ENCODE measurements around the gene RIMBP2.
A peak's percentile ranks its signal among the peaks of the same experiment; 100 is the strongest.

RIMBP2 gene

GRCh38 chr12:130574402-130574801 is 141.7 kb downstream of the RIMBP2 start:
- Histone ChIP-seq H3K4me1 (ENCODE audit: control extremely low read depth in 1 of 4, control insufficient read depth in 4 of 4, insufficient read depth in 4 of 4, low read length in 3 of 4) (peaks cover 0 to 23% (median 2%) of the 10 kb centered on the region in 4 experiments), H3K4me3 (ENCODE audit: control insufficient read depth in 1 of 7, extremely low read depth in 1 of 7, insufficient read depth in 4 of 7, low read depth in 2 of 7, low read length in 6 of 7) (no peak overlapping the region), H3K9me3 (ENCODE audit: control extremely low read depth in 1 of 5, control insufficient read depth in 4 of 5, insufficient read depth in 2 of 5, low read depth in 1 of 5, low read length in 4 of 5) (peaks cover 0 to 5% (median 0%) of the 10 kb centered on the region in 5 experiments), H3K36me3 (ENCODE audit: control insufficient read depth in 4 of 4, insufficient read depth in 4 of 4, low read length in 3 of 4) (no peaks in the 10 kb centered on the region), H3K27ac (ENCODE audit: insufficient read depth in 1 of 2, low read depth in 1 of 2, low read length in 2 of 2, poor library complexity in 1 of 2, severe bottlenecking in 2 of 2) (no peak overlapping the region), H3K27me3 (replicated peaks in 2 of 5; ENCODE audit: control insufficient read depth in 4 of 5, insufficient read depth in 5 of 5, low read length in 4 of 5) (no peaks in the 10 kb centered on the region)
- ChIA-PET POLR2A (no interaction called here), CTCF (no interaction called here)
- WGBS (ENCODE audit: insufficient coverage): 80% methylated on average over 5 of the region's 6 CpGs
- DNase-seq: peak in 2 of 3 donors; percentile 48 to 59

- CTCF ChIA-PET: no interaction called here
- 100% methylated on average over 1 of the region's 7 CpGs for WGBS (ENCODE audit: insufficient coverage)
- DNase-seq: no peak
- Histone ChIP-seq H3K9me3 (ENCODE audit: control extremely low read depth in 1 of 5, control insufficient read depth in 4 of 5, insufficient read depth in 2 of 5, low read depth in 1 of 5, low read length in 4 of 5) (peaks cover 0 to 5% (median 0%) of the 10 kb centered on the region in 5 experiments), H3K36me3 (ENCODE audit: control insufficient read depth in 4 of 4, insufficient read depth in 4 of 4, low read length in 3 of 4) (no peaks in the 10 kb centered on the region), H3K4me1 (ENCODE audit: control extremely low read depth in 1 of 4, control insufficient read depth in 4 of 4, insufficient read depth in 4 of 4, low read length in 3 of 4) (peaks cover 0 to 25% (median 2%) of the 10 kb centered on the region in 4 experiments), H3K4me3 (ENCODE audit: control insufficient read depth in 1 of 7, extremely low read depth in 1 of 7, insufficient read depth in 4 of 7, low read depth in 2 of 7, low read length in 6 of 7) (no peak overlapping the region), H3K27me3 (replicated peaks in 2 of 5; ENCODE audit: control insufficient read depth in 4 of 5, insufficient read depth in 5 of 5, low read length in 4 of 5) (no peaks in the 10 kb centered on the region), H3K27ac (ENCODE audit: insufficient read depth in 1 of 2, low read depth in 1 of 2, low read length in 2 of 2, poor library complexity in 1 of 2, severe bottlenecking in 2 of 2) (no peak overlapping the region)
- POLR2A ChIA-PET: no interaction called here
These were observed 142.3 kb downstream of the RIMBP2 start for GRCh38 chr12:130573766-130574165.

GRCh38 chr12:130573235-130573634 is 142.9 kb downstream of the RIMBP2 start:
- no peak overlapping the region for H3K4me3 ChIP-seq (ENCODE audit: control insufficient read depth in 1 of 7, extremely low read depth in 1 of 7, insufficient read depth in 4 of 7, low read depth in 2 of 7, low read length in 6 of 7)
- WGBS (ENCODE audit: insufficient coverage): 90% methylated on average over 12 of the region's 14 CpGs
- H3K27me3 ChIP-seq (replicated peaks in 2 of 5; ENCODE audit: control insufficient read depth in 4 of 5, insufficient read depth in 5 of 5, low read length in 4 of 5): no peaks in the 10 kb centered on the region
- ChIA-PET CTCF (no interaction called here), POLR2A (no interaction called here)
- H3K4me1 ChIP-seq (ENCODE audit: control extremely low read depth in 1 of 4, control insufficient read depth in 4 of 4, insufficient read depth in 4 of 4, low read length in 3 of 4): peaks cover 0 to 25% (median 2%) of the 10 kb centered on the region in 4 experiments
- H3K9me3 ChIP-seq (ENCODE audit: control extremely low read depth in 1 of 5, control insufficient read depth in 4 of 5, insufficient read depth in 2 of 5, low read depth in 1 of 5, low read length in 4 of 5): peaks cover 0 to 4% (median 0%) of the 10 kb centered on the region in 5 experiments
- H3K36me3 ChIP-seq (ENCODE audit: control insufficient read depth in 4 of 4, insufficient read depth in 4 of 4, low read length in 3 of 4): no peaks in the 10 kb centered on the region
- DNase-seq: no peak
- H3K27ac ChIP-seq (ENCODE audit: insufficient read depth in 1 of 2, low read depth in 1 of 2, low read length in 2 of 2, poor library complexity in 1 of 2, severe bottlenecking in 2 of 2): no peak overlapping the region

- ChIA-PET POLR2A (no interaction called here), CTCF (no interaction called here)
- no peak overlapping the region for H3K4me3 ChIP-seq (ENCODE audit: control insufficient read depth in 1 of 7, extremely low read depth in 1 of 7, insufficient read depth in 4 of 7, low read depth in 2 of 7, low read length in 6 of 7)
- H3K4me1 ChIP-seq (ENCODE audit: control extremely low read depth in 1 of 4, control insufficient read depth in 4 of 4, insufficient read depth in 4 of 4, low read length in 3 of 4): peaks cover 0 to 25% (median 2%) of the 10 kb centered on the region in 4 experiments
- H3K36me3 ChIP-seq (ENCODE audit: control insufficient read depth in 4 of 4, insufficient read depth in 4 of 4, low read length in 3 of 4): no peaks in the 10 kb centered on the region
- no peaks in the 10 kb centered on the region for H3K27me3 ChIP-seq (replicated peaks in 2 of 5; ENCODE audit: control insufficient read depth in 4 of 5, insufficient read depth in 5 of 5, low read length in 4 of 5)
- DNase-seq: no peak
- H3K9me3 ChIP-seq (ENCODE audit: control extremely low read depth in 1 of 5, control insufficient read depth in 4 of 5, insufficient read depth in 2 of 5, low read depth in 1 of 5, low read length in 4 of 5): peaks cover 0 to 4% (median 0%) of the 10 kb centered on the region in 5 experiments
- WGBS (ENCODE audit: insufficient coverage): 95% methylated on average over 11 of the region's 11 CpGs
- no peak overlapping the region for H3K27ac ChIP-seq (ENCODE audit: insufficient read depth in 1 of 2, low read depth in 1 of 2, low read length in 2 of 2, poor library complexity in 1 of 2, severe bottlenecking in 2 of 2)
These were observed 143.5 kb downstream of the RIMBP2 start for GRCh38 chr12:130572553-130572952.

- H3K27me3 ChIP-seq (replicated peaks in 2 of 5; ENCODE audit: control insufficient read depth in 4 of 5, insufficient read depth in 5 of 5, low read length in 4 of 5): no peaks in the 10 kb centered on the region
- ChIA-PET POLR2A (interaction anchor here (0.6 kb wide), 1 partner anchor 36 kb away, joined by 3 read pairs; no protein-coding TSS in a partner anchor), CTCF (no interaction called here)
- 98% methylated on average over 7 of the region's 8 CpGs for WGBS (ENCODE audit: insufficient coverage)
- H3K4me1 ChIP-seq (ENCODE audit: control extremely low read depth in 1 of 4, control insufficient read depth in 4 of 4, insufficient read depth in 4 of 4, low read length in 3 of 4): peaks cover 0 to 25% (median 2%) of the 10 kb centered on the region in 4 experiments
- H3K4me3 ChIP-seq (ENCODE audit: control insufficient read depth in 1 of 7, extremely low read depth in 1 of 7, insufficient read depth in 4 of 7, low read depth in 2 of 7, low read length in 6 of 7): no peak overlapping the region
- no peak for DNase-seq
- H3K36me3 ChIP-seq (ENCODE audit: control insufficient read depth in 4 of 4, insufficient read depth in 4 of 4, low read length in 3 of 4): no peaks in the 10 kb centered on the region
- no peak overlapping the region for H3K27ac ChIP-seq (ENCODE audit: insufficient read depth in 1 of 2, low read depth in 1 of 2, low read length in 2 of 2, poor library complexity in 1 of 2, severe bottlenecking in 2 of 2)
- H3K9me3 ChIP-seq (ENCODE audit: control extremely low read depth in 1 of 5, control insufficient read depth in 4 of 5, insufficient read depth in 2 of 5, low read depth in 1 of 5, low read length in 4 of 5): peaks cover 0 to 4% (median 0%) of the 10 kb centered on the region in 5 experiments
These were observed 144.4 kb downstream of the RIMBP2 start for GRCh38 chr12:130571734-130572133.

GRCh38 chr12:130571089-130571488 is 145.0 kb downstream of the RIMBP2 start:
- 100% methylated on average over 1 of the region's 6 CpGs for WGBS (ENCODE audit: insufficient coverage)
- H3K4me3 ChIP-seq (ENCODE audit: control insufficient read depth in 1 of 7, extremely low read depth in 1 of 7, insufficient read depth in 4 of 7, low read depth in 2 of 7, low read length in 6 of 7): no peak overlapping the region
- H3K27me3 ChIP-seq (replicated peaks in 2 of 5; ENCODE audit: control insufficient read depth in 4 of 5, insufficient read depth in 5 of 5, low read length in 4 of 5): no peaks in the 10 kb centered on the region
- peaks cover 0 to 4% (median 4%) of the 10 kb centered on the region in 5 experiments for H3K9me3 ChIP-seq (ENCODE audit: control extremely low read depth in 1 of 5, control insufficient read depth in 4 of 5, insufficient read depth in 2 of 5, low read depth in 1 of 5, low read length in 4 of 5)
- ChIA-PET CTCF (no interaction called here), POLR2A (interaction anchor here (0.6 kb wide), 1 partner anchor 35 kb away, joined by 3 read pairs; no protein-coding TSS in a partner anchor)
- H3K27ac ChIP-seq (ENCODE audit: insufficient read depth in 1 of 2, low read depth in 1 of 2, low read length in 2 of 2, poor library complexity in 1 of 2, severe bottlenecking in 2 of 2): no peak overlapping the region
- no peaks in the 10 kb centered on the region for H3K36me3 ChIP-seq (ENCODE audit: control insufficient read depth in 4 of 4, insufficient read depth in 4 of 4, low read length in 3 of 4)
- DNase-seq: peak in 2 of 3 donors; percentile 79 to 83
- H3K4me1 ChIP-seq (ENCODE audit: control extremely low read depth in 1 of 4, control insufficient read depth in 4 of 4, insufficient read depth in 4 of 4, low read length in 3 of 4): peaks cover 0 to 25% (median 2%) of the 10 kb centered on the region in 4 experiments

GRCh38 chr12:130569521-130569920 is 146.6 kb downstream of the RIMBP2 start:
- 21% methylated on average over 7 of the region's 9 CpGs for WGBS (ENCODE audit: insufficient coverage)

More at GRCh38 chr12:130569521-130569920, 146.6 kb downstream of the RIMBP2 start:
- Histone ChIP-seq H3K4me1 (ENCODE audit: control extremely low read depth in 1 of 4, control insufficient read depth in 4 of 4, insufficient read depth in 4 of 4, low read length in 3 of 4) (peaks cover 0 to 25% (median 2%) of the 10 kb centered on the region in 4 experiments), H3K9me3 (ENCODE audit: control extremely low read depth in 1 of 5, control insufficient read depth in 4 of 5, insufficient read depth in 2 of 5, low read depth in 1 of 5, low read length in 4 of 5) (peaks cover 0 to 12% (median 9%) of the 10 kb centered on the region in 5 experiments), H3K4me3 (ENCODE audit: control insufficient read depth in 1 of 7, extremely low read depth in 1 of 7, insufficient read depth in 4 of 7, low read depth in 2 of 7, low read length in 6 of 7) (no peak overlapping the region), H3K27me3 (replicated peaks in 2 of 5; ENCODE audit: control insufficient read depth in 4 of 5, insufficient read depth in 5 of 5, low read length in 4 of 5) (no peaks in the 10 kb centered on the region), H3K36me3 (ENCODE audit: control insufficient read depth in 4 of 4, insufficient read depth in 4 of 4, low read length in 3 of 4) (no peaks in the 10 kb centered on the region), H3K27ac (ENCODE audit: insufficient read depth in 1 of 2, low read depth in 1 of 2, low read length in 2 of 2, poor library complexity in 1 of 2, severe bottlenecking in 2 of 2) (no peak overlapping the region)
- CTCF ChIA-PET: interaction anchor here (1.0 kb wide), 1 partner anchor 18 kb away, joined by 3 read pairs; no protein-coding TSS in a partner anchor
- POLR2A ChIA-PET: no interaction called here
- peak in 2 of 3 donors; percentile 70 to 73 for DNase-seq
